ENCODE measurements around the gene ABHD10. TPM values are rescaled to one million over a fixed set of nuclear protein-coding genes. Genes with fewer than 3 reads are reported as not detected.
A peak's percentile ranks its signal among the peaks of the same experiment; 100 is the strongest.

ABHD10 gene
- 40.8 and 42.7 TPM in 2 replicates for total RNA-seq (2013; cell fraction: nucleolus; rRNA removed)
- total RNA-seq (2014; rRNA removed) = 33.7 and 35.0 TPM in 2 replicates
- 27.3 TPM in 2 replicates for total RNA-seq (2014; rRNA removed; fragmentation: Illumina TruSeq; extraction: Trizol)
- total RNA-seq (2021) = 30.5 and 36.7 TPM in 2 replicates
- 13.3 TPM for polyA plus RNA-seq (2011; ENCODE audit: low read depth)
- polyA plus RNA-seq (2011; rRNA removed) = 51.0 and 71.5 TPM in 2 replicates
- 21.8 and 22.5 TPM in 2 replicates for polyA plus RNA-seq (2011; cell fraction: cytosol; rRNA removed)
- polyA plus RNA-seq (2011; cell fraction: nucleus; rRNA removed) = 24.5 and 27.7 TPM in 2 replicates
- polyA plus RNA-seq (2012) = 19.1 and 23.0 TPM in 2 replicates
- polyA plus RNA-seq (2014; fragmentation: Illumina TruSeq; extraction: Trizol) = 26.1 and 33.2 TPM in 2 replicates
- 10 to 100 TPM; 12.3 to 16.7 TPM for polyA plus RNA-seq (2014; fragmentation: Nextera tagmentation; extraction: Ambion mirVana)
- 23.2 and 24.3 TPM in 2 replicates for polyA plus RNA-seq (2014; rRNA removed)
- polyA plus RNA-seq (2016; fragmentation: Nextera tagmentation; extraction: Ambion mirVana) = 10 to 100 TPM; 43.1 to 46.4 TPM
- polyA minus RNA-seq (2011; rRNA and poly(A)+ RNA removed) = 35.8 and 52.8 TPM in 2 replicates
- polyA minus RNA-seq (2011; cell fraction: cytosol; rRNA and poly(A)+ RNA removed) = 16.0 and 17.0 TPM in 2 replicates
- polyA minus RNA-seq (2011; cell fraction: nucleus; rRNA and poly(A)+ RNA removed) = 11.1 and 12.9 TPM in 2 replicates
- Bru-seq, nascent RNA = percentile 81 among the genes with signal in this experiment
- BruChase-seq, experiment 1, labeled RNA remaining after a 6-hour chase = percentile 74 among the genes with signal in this experiment
- BruChase-seq, experiment 2, labeled RNA remaining after a 2-hour chase = percentile 76 among the genes with signal in this experiment
- long read RNA-seq, experiment 1, transcript ABHD10-201 (5 exons, 2,590 nt) = major isoform, 35 of 45 reads
- long read RNA-seq, experiment 1, partial matches to known transcripts = 0 of 45 reads
- long read RNA-seq, experiment 1, other reads (novel, unspliced or antisense) = 6 of 45 reads
- long read RNA-seq, experiment 2, transcript ABHD10-201 (5 exons, 2,590 nt) = major isoform, 154 of 183 reads
- long read RNA-seq, experiment 2, partial matches to known transcripts = 12 of 183 reads
- long read RNA-seq, experiment 2, other reads (novel, unspliced or antisense) = 9 of 183 reads

GRCh38 chr3:111978583-111979433 lies at the start of gene ABHD10:
TSS of gene ABHD10 (plus strand) at chr3:111979026. CDS start at chr3:111979062, 36 bp downstream.
- intact Hi-C loops (cut with micrococcal nuclease; ENCODE audit: unreplicated experiment) (no loop called here), in situ Hi-C loops (cut with MboI) (loop anchor here (10.0 kb wide), 1 partner anchor 404 kb away; no protein-coding TSS in a partner anchor)
- no peaks in the 10 kb centered on the region for H3K27me3 ChIP-seq (replicated peaks in 1 of 2; ENCODE audit: control insufficient read depth in 2 of 2, insufficient read depth in 2 of 2, low read length in 1 of 2)
- H2AFZ ChIP-seq (ENCODE audit: control insufficient read depth, low read depth, low read length) = peak within 1 kb of the TSS; percentile 99
- RAD21 ChIA-PET (ENCODE audit: unreplicated experiment) = interaction anchor here (0.6 to 3.5 kb wide), 24 partner anchors 9 to 360 kb away, joined by 3 to 37 read pairs (median 4); partner anchors contain the start of gene TAGLN3
- BruUV-seq (replicated peaks) = TSS peak; percentile 65
- H3K27ac ChIP-seq (ENCODE audit: control insufficient read depth, insufficient read depth) = peak within 1 kb of the TSS; percentile 78
- peaks cover 5% of the 10 kb centered on the region for H3K4me1 ChIP-seq (ENCODE audit: control insufficient read depth, insufficient read depth, low read length)
- H4K20me1 ChIP-seq (ENCODE audit: control insufficient read depth, insufficient read depth) = no peaks in the 10 kb centered on the region
- H3K9ac ChIP-seq (ENCODE audit: control insufficient read depth, insufficient read depth, low read length) = peak within 1 kb of the TSS; percentile 77
- SMC1A ChIA-PET (ENCODE audit: uncharacterized antibody, unreplicated experiment) = interaction anchor here (0.7 to 5.4 kb wide), 22 partner anchors 11 to 308 kb away, joined by 3 to 44 read pairs (median 4); no protein-coding TSS in a partner anchor
- peaks cover 0 to 5% of the 10 kb centered on the region in 2 experiments; a peak in 1 of 4 replicates for H3K36me3 ChIP-seq (ENCODE audit: control insufficient read depth in 2 of 2, insufficient read depth in 2 of 2, low read length in 1 of 2)
- H3K9me3 ChIP-seq (replicated peaks; ENCODE audit: control insufficient read depth, insufficient read depth, low read length) = no peaks in the 10 kb centered on the region
- H3K4me2 ChIP-seq (ENCODE audit: control insufficient read depth, insufficient read depth) = peak within 1 kb of the TSS; percentile 72
- H3K79me2 ChIP-seq (ENCODE audit: control insufficient read depth, insufficient read depth, low read length) = peaks cover 27% of the 10 kb centered on the region
- FAIRE-seq = peak; percentile 88
- CTCF ChIA-PET = interaction anchor here (0.5 to 7.1 kb wide), 20 partner anchors 9 to 311 kb away, joined by 3 to 80 read pairs (median 6); no protein-coding TSS in a partner anchor
- POLR2A ChIA-PET = interaction anchor here (0.6 to 2.1 kb wide), 14 partner anchors 11 to 285 kb away, joined by 3 to 10 read pairs (median 5); no protein-coding TSS in a partner anchor
- peak; percentile 92 for DNase-seq (ENCODE audit: low read depth, low spot score)
- ATAC-seq = peak; percentile 97
- 12% methylated on average over 61 of the region's 61 CpGs for WGBS (ENCODE audit: insufficient coverage, insufficient replicate concordance, low lambda C conversion rate, missing lambda C conversion rate)
- peak within 1 kb of the TSS; percentile 89 for H3K4me3 ChIP-seq
- no peak for TF ChIP-seq BCLAF1 (IDR thresholded peaks at IDR 0.05)
- no peak for TF ChIP-seq KDM1A (IDR thresholded peaks at IDR 0.05; ENCODE audit: borderline replicate concordance)
- TF ChIP-seq GATAD2B (conservative IDR thresholded peaks at IDR 0.05; ENCODE audit: low read depth) = peak; percentile 85
- no peak for TF ChIP-seq TARDBP (IDR thresholded peaks at IDR 0.05; ENCODE audit: borderline replicate concordance)
- no peak for TF ChIP-seq FOXK2 (IDR thresholded peaks at IDR 0.05)
- TF ChIP-seq SKIL (IDR thresholded peaks at IDR 0.05; ENCODE audit: low read depth, poor library complexity, severe bottlenecking) = no peak
- TF ChIP-seq BCL11A (IDR thresholded peaks at IDR 0.05; ENCODE audit: low read depth, low read length) = no peak
- TF ChIP-seq SIN3A (IDR thresholded peaks at IDR 0.05; ENCODE audit: low read depth, low read length) = peak; percentile 41; the same call in 1 of the 2 replicates
- no peak for TF ChIP-seq SREBF1 (IDR thresholded peaks at IDR 0.05; ENCODE audit: low read length)
- TF ChIP-seq BACH1 (IDR thresholded peaks at IDR 0.05; ENCODE audit: borderline replicate concordance) = peak; percentile 52; the same call in 1 of the 2 replicates
- TF ChIP-seq CBX5 (IDR thresholded peaks at IDR 0.05; ENCODE audit: low read depth) = no peak
- TF ChIP-seq TAF1 (IDR thresholded peaks at IDR 0.05; ENCODE audit: borderline replicate concordance, low read depth, low read length) = peak; percentile 79; the same call in 1 of the 2 replicates
- no peak for TF ChIP-seq ZBED1 (IDR thresholded peaks at IDR 0.05; ENCODE audit: borderline replicate concordance)
- 0 out of 2 replicates have a peak, but pooled peaks have one; percentile 65 for TF ChIP-seq DPF2 (IDR thresholded peaks at IDR 0.05)

Measured in GM12878 (cell line).